Measurements from ENCODE around the gene GDPD5. TPM values are rescaled to one million over a fixed set of nuclear protein-coding genes. Genes with fewer than 3 reads are reported as not detected.

Gene GDPD5
- total RNA-seq, 1 experiment from 2014 or later, result 7.8 TPM

DNA sequence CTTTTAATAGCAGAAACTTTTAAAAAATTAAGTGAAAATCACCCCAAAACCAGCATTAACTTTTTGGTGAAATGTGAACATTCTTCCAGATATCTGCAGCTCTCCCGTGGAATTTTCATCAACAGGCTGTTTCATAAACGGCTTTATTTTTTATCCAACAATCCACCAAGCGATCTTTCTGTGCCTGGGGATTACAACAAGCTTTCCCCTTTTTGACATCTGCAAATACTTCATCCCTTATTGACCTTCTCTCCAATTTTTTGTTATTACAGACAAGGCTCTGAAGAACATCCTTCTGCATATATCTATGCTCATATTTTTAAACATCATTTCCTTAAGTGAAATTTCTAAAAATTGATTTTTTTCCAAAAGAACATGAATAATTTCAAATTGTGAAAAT, 30.5 kb upstream of the GDPD5 start:
- H3K18ac ChIP-seq (ENCODE audit: insufficient read length, low read depth, low read length), result no peak overlapping the region
- no peak overlapping the region for H4K8ac ChIP-seq (replicated peaks; ENCODE audit: insufficient read length, low read depth, low read length)
- no peaks in the 10 kb centered on the region for H3K79me2 ChIP-seq (ENCODE audit: insufficient read depth, low read length)
- H4K91ac ChIP-seq (ENCODE audit: insufficient read length, low read depth, low read length), result no peak overlapping the region
- Mint-ChIP-seq H3K4me1 (peaks cover 24 to 66% of the 10 kb centered on the region in 2 experiments), H3K27ac (no peak overlapping the region), H3K36me3 (ENCODE audit: insufficient read depth in 1 of 3, low read depth in 3 of 3) (no peaks in the 10 kb centered on the region), H3K4me3 (no peak overlapping the region), H3K27me3 (ENCODE audit: low read depth) (peaks cover 1% of the 10 kb centered on the region), H3K9me3 (no peaks in the 10 kb centered on the region; a peak in 1 of 5 replicates)
- H2BK20ac ChIP-seq (ENCODE audit: low read depth, low read length, poor library complexity, severe bottlenecking), result no peak overlapping the region
- H3K23me2 ChIP-seq (ENCODE audit: insufficient read length, low read depth, low read length, poor library complexity, severe bottlenecking), result no peaks in the 10 kb centered on the region
- H3K27ac ChIP-seq (ENCODE audit: insufficient read length, low read depth, low read length), result no peak overlapping the region
- no peak overlapping the region for H4K5ac ChIP-seq (ENCODE audit: insufficient read length, low read depth, low read length)
- H3K4me2 ChIP-seq (ENCODE audit: insufficient read depth, insufficient read length, low read length), result no peak overlapping the region
- H3K4ac ChIP-seq (ENCODE audit: low read depth, low read length), result no peak overlapping the region
- H3K9me3 ChIP-seq (ENCODE audit: control insufficient read depth, low read depth, low read length), result no peaks in the 10 kb centered on the region
- H3K56ac ChIP-seq (ENCODE audit: insufficient read length, low read depth, low read length), result no peak overlapping the region
- H3K79me1 ChIP-seq (ENCODE audit: insufficient read depth, low read depth, low read length, poor library complexity, severe bottlenecking), result no peaks in the 10 kb centered on the region
- H2BK12ac ChIP-seq (ENCODE audit: insufficient read length, low read depth, low read length), result no peak overlapping the region
- no peak overlapping the region for H3K14ac ChIP-seq (ENCODE audit: insufficient read depth, low read length)
- H3K9ac ChIP-seq (ENCODE audit: extremely low read depth, insufficient read length, low read length), result no peak overlapping the region
- H2BK120ac ChIP-seq (ENCODE audit: low read depth, low read length, poor library complexity, severe bottlenecking), result no peak overlapping the region
- no peak overlapping the region for H2AFZ ChIP-seq (ENCODE audit: low read length)
- no peak overlapping the region for H2BK15ac ChIP-seq (ENCODE audit: low read depth, low read length)
- no peak overlapping the region for H2AK5ac ChIP-seq (ENCODE audit: insufficient read length, low read length)
- no peak for DNase-seq
- WGBS (ENCODE audit: extremely low coverage, insufficient read length, low lambda C conversion rate), result no CpG with 5 or more reads among the region's 3 CpGs
- H3K23ac ChIP-seq (ENCODE audit: insufficient read length, low read depth, low read length), result no peak overlapping the region
- no peak overlapping the region for H2BK5ac ChIP-seq (ENCODE audit: insufficient read length, low read length)
- H3T11ph ChIP-seq (ENCODE audit: low read length), result no peak overlapping the region
- TF ChIP-seq, protein P1, sequence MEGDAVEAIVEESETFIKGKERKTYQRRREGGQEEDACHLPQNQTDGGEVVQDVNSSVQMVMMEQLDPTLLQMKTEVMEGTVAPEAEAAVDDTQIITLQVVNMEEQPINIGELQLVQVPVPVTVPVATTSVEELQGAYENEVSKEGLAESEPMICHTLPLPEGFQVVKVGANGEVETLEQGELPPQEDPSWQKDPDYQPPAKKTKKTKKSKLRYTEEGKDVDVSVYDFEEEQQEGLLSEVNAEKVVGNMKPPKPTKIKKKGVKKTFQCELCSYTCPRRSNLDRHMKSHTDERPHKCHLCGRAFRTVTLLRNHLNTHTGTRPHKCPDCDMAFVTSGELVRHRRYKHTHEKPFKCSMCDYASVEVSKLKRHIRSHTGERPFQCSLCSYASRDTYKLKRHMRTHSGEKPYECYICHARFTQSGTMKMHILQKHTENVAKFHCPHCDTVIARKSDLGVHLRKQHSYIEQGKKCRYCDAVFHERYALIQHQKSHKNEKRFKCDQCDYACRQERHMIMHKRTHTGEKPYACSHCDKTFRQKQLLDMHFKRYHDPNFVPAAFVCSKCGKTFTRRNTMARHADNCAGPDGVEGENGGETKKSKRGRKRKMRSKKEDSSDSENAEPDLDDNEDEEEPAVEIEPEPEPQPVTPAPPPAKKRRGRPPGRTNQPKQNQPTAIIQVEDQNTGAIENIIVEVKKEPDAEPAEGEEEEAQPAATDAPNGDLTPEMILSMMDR (conservative IDR thresholded peaks at IDR 0.05), result no peak
- peaks cover 5% of the 10 kb centered on the region; the same call in 1 of the 2 replicates for H3K4me1 ChIP-seq (ENCODE audit: insufficient read depth, low read length)
- no peaks in the 10 kb centered on the region for H4K20me1 ChIP-seq (ENCODE audit: control insufficient read depth, insufficient read depth, insufficient read length)
- no peaks in the 10 kb centered on the region for H3K27me3 ChIP-seq (ENCODE audit: insufficient read depth, low read length)
